GM11168 (cell line): Measurements from ENCODE around the gene DNPEP.

ENCODE experiments used
- in situ Hi-C: fragments of 300-500 bp; cut with MboI; formaldehyde crosslinking; loops from one replicate; pipeline ENCODE4 v1.12.0; 2022; ENCODE audit warnings: low sequenced_read_pairs; ENCODE audit not compliant: unreplicated experiment

Gene DNPEP

DNA sequence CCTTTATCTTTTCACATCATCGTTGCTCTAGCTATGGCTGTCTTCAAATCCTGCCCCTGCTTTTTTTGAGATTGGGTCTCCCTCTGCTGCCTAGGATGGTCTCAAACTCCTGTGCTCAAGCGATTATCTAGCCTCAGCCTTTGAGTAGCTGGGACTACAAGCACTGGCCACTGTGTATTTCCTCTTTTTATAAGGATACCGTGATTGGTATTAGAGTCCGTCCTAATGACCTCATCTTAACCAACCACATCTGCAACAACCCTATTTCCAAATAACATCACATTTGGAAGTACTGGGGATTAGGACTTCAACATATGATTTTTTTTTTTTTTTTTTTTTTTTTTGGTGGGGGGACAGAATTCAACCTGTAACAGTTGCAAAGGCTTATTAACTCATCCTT, 64.3 kb downstream of the DNPEP start:
- in situ Hi-C loops, result no loop called here
